ENCODE results near the gene TRIM17.

Gene TRIM17

GRCh38 chr1:228366866-228367741 is 49.6 kb downstream of the TRIM17 start:
- no peak for DNase-seq (ENCODE audit: low spot score)

- DNase-seq (ENCODE audit: low spot score) = no peak
Observed at GRCh38 chr1:228366062-228366865, 50.4 kb downstream of the TRIM17 start.

GRCh38 chr1:228365271-228366061 is 51.2 kb downstream of the TRIM17 start:
- DNase-seq (ENCODE audit: low spot score) = no peak

GRCh38 chr1:228364706-228365213 is 51.9 kb downstream of the TRIM17 start:
- DNase-seq (ENCODE audit: low spot score) = no peak

- no peak for DNase-seq (ENCODE audit: low spot score)
Observed at GRCh38 chr1:228364068-228364705, 52.5 kb downstream of the TRIM17 start.

- no peak for DNase-seq (ENCODE audit: low spot score)
Observed at GRCh38 chr1:228363686-228364067, 53.0 kb downstream of the TRIM17 start.

- DNase-seq (ENCODE audit: low spot score) = no peak
Observed at GRCh38 chr1:228362884-228363450, 53.7 kb downstream of the TRIM17 start.

GRCh38 chr1:228362141-228362883 is 54.3 kb downstream of the TRIM17 start:
- DNase-seq (ENCODE audit: low spot score) = no peak

GRCh38 chr1:228361314-228362140 is 55.1 kb downstream of the TRIM17 start:
- no peak for DNase-seq (ENCODE audit: low spot score)

GRCh38 chr1:228360533-228361313 is 55.9 kb downstream of the TRIM17 start:
- no peak for DNase-seq (ENCODE audit: low spot score)

- no peak for DNase-seq (ENCODE audit: low spot score)
Observed at GRCh38 chr1:228359613-228360532, 56.8 kb downstream of the TRIM17 start.

- DNase-seq (ENCODE audit: low spot score) = no peak
Observed at GRCh38 chr1:228358764-228359612, 57.7 kb downstream of the TRIM17 start.

GRCh38 chr1:228358039-228358763 is 58.5 kb downstream of the TRIM17 start:
- no peak for DNase-seq (ENCODE audit: low spot score)
